H1 (cell line): ENCODE results near the gene PHGDH. TPM values are rescaled to one million over a fixed set of nuclear protein-coding genes. Genes with fewer than 3 reads are reported as not detected.

ENCODE experiments used
- CTCF ChIA-PET: fragments of 300-600 bp; sonication (Branson Sonifier 250); formaldehyde crosslinking; loops from one replicate; lab custom pipeline; 2021; ENCODE audit not compliant: partially characterized antibody; lab: Charles Lee
- POLR2A ChIA-PET: fragments of 300-600 bp; sonication (Branson Sonifier 250); formaldehyde crosslinking; loops from one replicate; lab custom pipeline; 2021; ENCODE audit warnings: inconsistent platforms; ENCODE audit not compliant: partially characterized antibody; lab: Charles Lee
- DNase-seq, 2 experiments: peaks; one replicate each; pipeline versions ENCODE4 v3.0.0 to v3.0.0-alpha.2; 2010 to 2022; ENCODE audit warnings: low spot score in 2 of 2, low read depth in 1 of 2, mixed read lengths in 1 of 2
- FAIRE-seq: peaks from 2 replicates; lab custom pipeline; 2011; peaks lifted over from hg19 to GRCh38; lab: Jason Lieb, UNC
- H2AFZ ChIP-seq: 2 replicates; pipeline ENCODE4 v1.8.1; 2012; ENCODE audit warnings: low read length, inconsistent platforms
- H2AK5ac ChIP-seq: 2 replicates; pipeline ENCODE4 v1.6.1; 2013; ENCODE audit warnings: low read depth, low read length
- H2BK120ac ChIP-seq: replicated peaks from 2 replicates; pipeline ENCODE3; 2013; ENCODE audit warnings: low read depth, low read length, inconsistent platforms
- H2BK12ac ChIP-seq: 2 replicates; pipeline ENCODE4 v1.6.1; 2013; ENCODE audit warnings: low read depth, low read length
- H2BK15ac ChIP-seq: 2 replicates; pipeline ENCODE4 v1.6.1; 2013; ENCODE audit warnings: low read length
- H2BK20ac ChIP-seq: 2 replicates; pipeline ENCODE4 v1.6.1; 2013; ENCODE audit warnings: low read length
- H2BK5ac ChIP-seq: 2 replicates; pipeline ENCODE4 v1.6.1; 2013; ENCODE audit warnings: low read depth, low read length
- H3K14ac ChIP-seq: 2 replicates; pipeline ENCODE4 v1.6.1; 2013; ENCODE audit warnings: inconsistent platforms; ENCODE audit not compliant: insufficient read length
- H3K18ac ChIP-seq: 2 replicates; pipeline ENCODE4 v1.6.1; 2013; ENCODE audit warnings: low read length; ENCODE audit errors: extremely low read depth
- H3K23ac ChIP-seq: 2 replicates; pipeline ENCODE4 v1.6.1; 2013; ENCODE audit warnings: inconsistent platforms; ENCODE audit not compliant: insufficient read length
- H3K23me2 ChIP-seq: 2 replicates; pipeline ENCODE4 v1.6.1; 2013; ENCODE audit warnings: low read depth, low read length
- H3K27ac ChIP-seq: 2 replicates; pipeline ENCODE4 v1.6.1; 2011; ENCODE audit warnings: low read depth, low read length, inconsistent platforms
- H3K27me3 ChIP-seq, 4 experiments: replicated peaks in 1 of 4; 1 replicate in 1 of 4; 2 replicates in 3 of 4; pipeline versions ENCODE4 v1.6.1 to v1.8.1; 2011 to 2013; ENCODE audit warnings: low read length in 3 of 4, mild to moderate bottlenecking in 3 of 4, inconsistent platforms in 2 of 4, mixed read lengths in 2 of 4, moderate library complexity in 1 of 4; ENCODE audit not compliant: control insufficient read depth in 3 of 4, insufficient read depth in 3 of 4; ENCODE audit errors: extremely low read depth in 1 of 4
- H3K36me3 ChIP-seq, 4 experiments: 2 replicates each; pipeline versions ENCODE4 v1.6.1 to v1.8.1; 2011 to 2013; ENCODE audit warnings: mild to moderate bottlenecking in 4 of 4, low read length in 3 of 4, moderate library complexity in 2 of 4, control low read depth in 1 of 4, inconsistent platforms in 1 of 4; ENCODE audit not compliant: insufficient read depth in 4 of 4, control insufficient read depth in 2 of 4
- H3K4ac ChIP-seq: replicated peaks from 2 replicates; pipeline ENCODE3; 2013; ENCODE audit warnings: low read length, low read depth, mixed read lengths, inconsistent platforms; ENCODE audit not compliant: insufficient read length
- H3K4me1 ChIP-seq, 4 experiments: replicated peaks in 1 of 4; 1 replicate in 1 of 4; 2 replicates in 3 of 4; pipeline versions ENCODE4 v1.6.1 to v1.8.1; 2011 to 2013; ENCODE audit warnings: low read length in 3 of 4, inconsistent platforms in 2 of 4, mixed read lengths in 1 of 4; ENCODE audit not compliant: insufficient read depth in 4 of 4, control insufficient read depth in 3 of 4
- H3K4me2 ChIP-seq, 2 experiments: 2 replicates each; pipeline versions ENCODE4 v1.6.1 to v1.8.1; 2011 to 2013; ENCODE audit warnings: low read depth in 2 of 2, low read length in 2 of 2, control low read depth in 1 of 2, inconsistent platforms in 1 of 2, mild to moderate bottlenecking in 1 of 2; ENCODE audit not compliant: insufficient read depth in 1 of 2
- H3K4me3 ChIP-seq, 4 experiments: fragments of 200-600, 300-600 bp in 1 of 4; sonication (generic), shearing (Covaris generic), sonication (Bioruptor Twin) in 1 of 4; 2 replicates each; pipeline versions ENCODE4 v1.5.1 to v1.8.1; 2011 to 2016; ENCODE audit warnings: low read length in 4 of 4, low read depth in 3 of 4, control low read depth in 2 of 4, inconsistent platforms in 2 of 4, mild to moderate bottlenecking in 2 of 4, mixed read lengths in 1 of 4, moderate library complexity in 1 of 4; ENCODE audit not compliant: insufficient read depth in 2 of 4; ENCODE audit errors: extremely low read depth in 1 of 4
- H3K56ac ChIP-seq: replicated peaks from 2 replicates; pipeline ENCODE3; 2013; ENCODE audit warnings: low read depth, mild to moderate bottlenecking, mixed read lengths, low read length, inconsistent platforms; ENCODE audit not compliant: insufficient read length
- H3K79me1 ChIP-seq: 2 replicates; pipeline ENCODE4 v1.6.1; 2013; ENCODE audit warnings: low read depth, low read length, control low read depth
- H3K79me2 ChIP-seq, 2 experiments: 2 replicates each; pipeline versions ENCODE4 v1.6.1 to v1.8.1; 2012 to 2013; ENCODE audit warnings: low read length in 2 of 2, mild to moderate bottlenecking in 2 of 2, inconsistent platforms in 1 of 2; ENCODE audit not compliant: insufficient read depth in 2 of 2, control insufficient read depth in 1 of 2
- H3K9ac ChIP-seq, 4 experiments: replicated peaks in 1 of 4; 1 replicate in 1 of 4; 2 replicates in 3 of 4; pipeline versions ENCODE4 v1.6.1 to v1.8.1; 2011 to 2013; ENCODE audit warnings: low read depth in 3 of 4, low read length in 3 of 4, control low read depth in 2 of 4, mild to moderate bottlenecking in 2 of 4, moderate library complexity in 2 of 4, inconsistent platforms in 1 of 4; ENCODE audit errors: extremely low read depth in 1 of 4
- H3K9me3 ChIP-seq, 2 experiments: 2 replicates each; pipeline versions ENCODE4 v1.6.1 to v1.8.1; 2012 to 2013; ENCODE audit warnings: mild to moderate bottlenecking in 2 of 2, moderate library complexity in 2 of 2, control low read depth in 1 of 2, inconsistent platforms in 1 of 2, low read depth in 1 of 2, low read length in 1 of 2, mixed read lengths in 1 of 2; ENCODE audit not compliant: insufficient read depth in 2 of 2
- H4K20me1 ChIP-seq, 2 experiments: replicated peaks in 1 of 2; 2 replicates each; pipeline versions ENCODE3 to v1.8.1; 2011 to 2013; ENCODE audit warnings: inconsistent platforms in 2 of 2, low read length in 2 of 2, mild to moderate bottlenecking in 1 of 2; ENCODE audit not compliant: insufficient read depth in 2 of 2, control insufficient read depth in 1 of 2
- H4K5ac ChIP-seq: 2 replicates; pipeline ENCODE4 v1.6.1; 2013; ENCODE audit warnings: low read length, low read depth, mixed read lengths, inconsistent platforms; ENCODE audit not compliant: insufficient read length
- H4K8ac ChIP-seq: 2 replicates; pipeline ENCODE4 v1.8.0; 2013; ENCODE audit warnings: mild to moderate bottlenecking, moderate library complexity, low read length, inconsistent platforms; ENCODE audit not compliant: insufficient read depth; ENCODE audit errors: extremely low read depth
- H4K91ac ChIP-seq: replicated peaks from 2 replicates; pipeline ENCODE3; 2013; ENCODE audit warnings: low read length, mixed read lengths, inconsistent platforms; ENCODE audit not compliant: insufficient read length
- POLR2AphosphoS5 ChIP-seq: IDR thresholded peaks from 2 replicates; pipeline ENCODE4 v1.6.1; 2011; ENCODE audit warnings: low read depth, low read length
- SIRT6 ChIP-seq: IDR thresholded peaks from one replicate; pipeline ENCODE4 v1.7.1; 2012; ENCODE audit warnings: low read length, inconsistent platforms
- polyA plus RNA-seq, 7 experiments: library from polyadenylated mRNA; depleted of rRNA in 3 of 7; stranded (reverse) in 5 of 7; unstranded in 2 of 7; fragments of >200 nt in 5 of 7; fragments of 200-250 nt in 2 of 7; gene quantifications; 1 replicate in 5 of 7; 2 replicates in 1 of 7; 4 replicates in 1 of 7; pipeline versions ENCODE4 v1.2.1 to v1.2.3, GENCODE V29; 2011 to 2013; ENCODE audit warnings: missing spikeins in 2 of 7, mixed read lengths in 2 of 7
- total RNA-seq: library from RNA; stranded (reverse); fragmentation: NEBNext Ultra II Directional; extraction: Animal tissue kit (Norgen Biotek cat#: 25700); gene quantifications from 2 replicates; pipeline ENCODE4 v1.2.1, GENCODE V29; 2021

Gene PHGDH
- total and polyA plus RNA-seq, 2 of the 8 experiments (the other 6 are each of a cell fraction or from before 2014, with no cell fraction given) = 358 to 687 TPM

- no peak for DNase-seq
- Histone ChIP-seq H3K4me3 (no peak overlapping the region), H3K23ac (no peak overlapping the region), H2BK5ac (no peak overlapping the region), H2AFZ (no peak overlapping the region), H3K4ac (no peak overlapping the region), H3K4me1 (no peaks in the 10 kb centered on the region), H3K23me2 (no peaks in the 10 kb centered on the region), H3K36me3 (peaks cover 42 to 100% (median 85%) of the 10 kb centered on the region in 4 experiments), H4K8ac (no peak overlapping the region; the same call in 1 of the 2 replicates), H3K14ac (no peak overlapping the region), H2BK12ac (no peak overlapping the region), H2AK5ac (no peak overlapping the region), H2BK15ac (no peak overlapping the region), H2BK120ac (no peak overlapping the region), H3K9ac (no peak overlapping the region), H3K4me2 (no peak overlapping the region), H3K27ac (no peak overlapping the region), H3K56ac (no peak overlapping the region), H3K79me2 (peaks cover 0 to 59% of the 10 kb centered on the region in 2 experiments; a peak in 2 of 4 replicates), H3K18ac (no peak overlapping the region), H4K5ac (no peak overlapping the region), H4K20me1 (peaks cover 18 to 20% of the 10 kb centered on the region in 2 experiments), H4K91ac (no peak overlapping the region), H3K27me3 (no peaks in the 10 kb centered on the region), H3K79me1 (peaks cover 10% of the 10 kb centered on the region), H2BK20ac (no peak overlapping the region)
- FAIRE-seq = no peak
- POLR2A ChIA-PET = interaction anchor here (1.1 to 30.7 kb wide), 5 partner anchors 0 to 118 kb away, joined by 3 to 425 read pairs (median 362); partner anchors contain the start of gene PHGDH
- no peak for TF ChIP-seq SIRT6
- TF ChIP-seq POLR2AphosphoS5 = 0 out of 2 replicates have a peak, but pooled peaks have one; percentile 2
- TF ChIP-seq, all 59 proteins: peak for 1
- CTCF ChIA-PET = interaction anchor here (0.9 to 14.1 kb wide), 4 partner anchors 11 to 69 kb away, joined by 3 to 132 read pairs (median 20); no protein-coding TSS in a partner anchor
- H3K9me3 ChIP-seq = no peaks in the 10 kb centered on the region
Measured at GRCh38 chr1:119729044-119729443, 17.3 kb downstream of the PHGDH start.
